Measurements from ENCODE around the gene ZNF839. TPM values are rescaled to one million over a fixed set of nuclear protein-coding genes. Genes with fewer than 3 reads are reported as not detected.

The ZNF839 gene
- polyA plus RNA-seq, 1 of the 3 experiments (the other 2 are of a cell fraction) = 15.4 TPM

- peak overlapping the region; percentile 89 for H3K4me2 ChIP-seq
- H3F3A ChIP-seq (replicated peaks; ENCODE audit: insufficient read depth) = peaks cover 4% of the 10 kb centered on the region
- H3K27ac ChIP-seq (ENCODE audit: low read depth in 2 of 2, low read length in 1 of 2) = peak overlapping the region; percentile 79 to 80
- no peak for DNase-seq
- no peaks in the 10 kb centered on the region for H4K20me1 ChIP-seq (ENCODE audit: insufficient read depth)
- H3K36me3 ChIP-seq (replicated peaks in 1 of 2; ENCODE audit: control insufficient read depth in 1 of 2, insufficient read depth in 2 of 2, low read length in 1 of 2) = peaks cover 9 to 10% of the 10 kb centered on the region in 2 experiments
- peaks cover 14 to 15% of the 10 kb centered on the region in 2 experiments for H3K4me1 ChIP-seq (ENCODE audit: control insufficient read depth in 1 of 2, insufficient read depth in 2 of 2, low read depth in 1 of 2, low read length in 1 of 2)
- H3K9ac ChIP-seq = peak overlapping the region; percentile 87
- WGBS (ENCODE audit: low lambda C conversion rate) = 8% methylated on average over 22 of the region's 53 CpGs
- no peaks in the 10 kb centered on the region for H3K9me2 ChIP-seq
- H3K27me3 ChIP-seq (ENCODE audit: insufficient read depth) = no peaks in the 10 kb centered on the region
- peak overlapping the region; percentile 88 for H2AFZ ChIP-seq (ENCODE audit: low read depth)
- peak overlapping the region; percentile 91 to 93 for H3K4me3 ChIP-seq (ENCODE audit: low read depth in 2 of 2, low read length in 1 of 2)
- no peaks in the 10 kb centered on the region for H3K9me3 ChIP-seq
- POLR2A ChIA-PET = no interaction called here
- H3K79me2 ChIP-seq (ENCODE audit: insufficient read depth) = peaks cover 71% of the 10 kb centered on the region
- TF ChIP-seq USF2 (IDR thresholded peaks at IDR 0.05; ENCODE audit: borderline replicate concordance, low read depth, low read length) (no peak), FOSL2 (IDR thresholded peaks at IDR 0.05; ENCODE audit: borderline replicate concordance, low read depth) (no peak), EP300 (IDR thresholded peaks at IDR 0.05; ENCODE audit: borderline replicate concordance in 1 of 2, low read depth in 1 of 2, low read length in 1 of 2) (no peak), GATA2 (CRISPR knock-in tag; IDR thresholded peaks at IDR 0.05) (no peak), TAF1 (IDR thresholded peaks at IDR 0.05; ENCODE audit: borderline replicate concordance, low read depth, low read length) (no peak), ZBTB33 (IDR thresholded peaks at IDR 0.05; ENCODE audit: borderline replicate concordance, low read depth) (no peak), ELF1 (IDR thresholded peaks at IDR 0.05) (no peak), RCOR1 (IDR thresholded peaks at IDR 0.05; ENCODE audit: low read length) (no peak), EZH2phosphoT487 (IDR thresholded peaks at IDR 0.05; ENCODE audit: borderline replicate concordance, low read depth) (no peak), CTCF (IDR thresholded peaks at IDR 0.05) (no peak), FOXJ3 (CRISPR knock-in tag; IDR thresholded peaks at IDR 0.05) (no peak), NRF1 (IDR thresholded peaks at IDR 0.05; ENCODE audit: low read depth, low read length) (no peak), YY1 (IDR thresholded peaks at IDR 0.05; ENCODE audit: low read depth) (no peak), GABPA (IDR thresholded peaks at IDR 0.05; ENCODE audit: low read depth) (no peak), NFIC (IDR thresholded peaks at IDR 0.05; ENCODE audit: borderline replicate concordance) (no peak), TCF12 (IDR thresholded peaks at IDR 0.05) (no peak), TEAD4 (IDR thresholded peaks at IDR 0.05; ENCODE audit: borderline replicate concordance, insufficient read depth) (no peak), POLR2AphosphoS5 (IDR thresholded peaks at IDR 0.05; ENCODE audit: low read depth, low read length) (no peak), CHD2 (IDR thresholded peaks at IDR 0.05; ENCODE audit: low read length, partially characterized antibody) (no peak), JUND (IDR thresholded peaks at IDR 0.05) (no peak)
- CTCF ChIA-PET = no interaction called here
Measured at GRCh38 chr14:102363182-102363943, 43.8 kb downstream of the ZNF839 start.
